Gastrocnemius medialis (tissue), 4 donors: ENCODE results near the gene NOXA1.

ENCODE experiments used
- POLR2A ChIP-seq, 2 donors: fragments of 450-650 bp; IDR thresholded peaks; one replicate each; pipeline ENCODE4 v1.6.1; 2017; ENCODE audit warnings: antibody characterized with exemption in 2 of 2, mild to moderate bottlenecking in 2 of 2, moderate library complexity in 2 of 2
- TF ChIP-seq, protein P1 (sequence below), 5 experiments: fragments of 450-650 bp in 3 of 5; fragments of 200-600 bp in 2 of 5; sonication (generic) in 2 of 5; IDR thresholded peaks in 4 of 5; conservative IDR thresholded peaks in 1 of 5; 1 replicate in 4 of 5; 2 replicates in 1 of 5; pipeline ENCODE4 v1.5.1; 2016 to 2019; ENCODE audit warnings: antibody characterized with exemption in 5 of 5, mild to moderate bottlenecking in 3 of 5, moderate library complexity in 3 of 5

DNA sequence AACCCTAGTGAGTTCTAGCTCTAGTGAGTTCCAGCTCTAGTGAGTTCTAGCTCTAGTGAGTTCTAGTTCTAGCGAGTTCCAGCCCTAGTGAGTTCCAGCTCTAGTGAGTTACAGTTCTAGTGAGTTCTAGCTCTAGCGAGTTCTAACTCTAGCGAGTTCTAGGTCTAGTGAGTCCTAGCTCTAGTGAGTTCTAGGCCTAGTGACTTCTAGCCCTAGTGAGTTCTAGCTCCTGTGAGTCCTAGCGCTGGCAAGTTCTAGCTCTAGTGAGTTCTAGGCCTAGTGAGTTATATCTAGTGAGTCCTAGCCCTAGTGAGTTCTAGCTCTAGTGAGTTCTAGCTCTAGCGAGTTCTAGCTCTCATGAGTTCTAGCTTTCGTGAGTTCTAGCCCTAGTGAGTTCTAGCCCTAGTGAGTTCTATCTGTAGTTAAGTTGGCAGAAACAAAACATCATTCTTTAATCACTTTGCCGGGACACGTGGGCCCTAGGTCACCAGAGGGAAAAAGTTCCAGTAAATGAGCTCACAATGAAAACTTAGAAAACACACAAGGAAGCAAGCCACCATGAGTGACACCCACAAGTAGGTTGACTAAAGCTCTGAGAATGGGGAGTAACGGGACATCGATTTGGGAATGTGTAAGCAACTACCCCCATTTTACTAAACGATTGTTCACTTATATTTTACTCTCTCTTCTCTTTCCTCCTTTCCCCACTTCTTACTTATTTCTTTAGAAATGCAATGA is 47.7 kb upstream of the NOXA1 start:
- TF ChIP-seq, protein P1, sequence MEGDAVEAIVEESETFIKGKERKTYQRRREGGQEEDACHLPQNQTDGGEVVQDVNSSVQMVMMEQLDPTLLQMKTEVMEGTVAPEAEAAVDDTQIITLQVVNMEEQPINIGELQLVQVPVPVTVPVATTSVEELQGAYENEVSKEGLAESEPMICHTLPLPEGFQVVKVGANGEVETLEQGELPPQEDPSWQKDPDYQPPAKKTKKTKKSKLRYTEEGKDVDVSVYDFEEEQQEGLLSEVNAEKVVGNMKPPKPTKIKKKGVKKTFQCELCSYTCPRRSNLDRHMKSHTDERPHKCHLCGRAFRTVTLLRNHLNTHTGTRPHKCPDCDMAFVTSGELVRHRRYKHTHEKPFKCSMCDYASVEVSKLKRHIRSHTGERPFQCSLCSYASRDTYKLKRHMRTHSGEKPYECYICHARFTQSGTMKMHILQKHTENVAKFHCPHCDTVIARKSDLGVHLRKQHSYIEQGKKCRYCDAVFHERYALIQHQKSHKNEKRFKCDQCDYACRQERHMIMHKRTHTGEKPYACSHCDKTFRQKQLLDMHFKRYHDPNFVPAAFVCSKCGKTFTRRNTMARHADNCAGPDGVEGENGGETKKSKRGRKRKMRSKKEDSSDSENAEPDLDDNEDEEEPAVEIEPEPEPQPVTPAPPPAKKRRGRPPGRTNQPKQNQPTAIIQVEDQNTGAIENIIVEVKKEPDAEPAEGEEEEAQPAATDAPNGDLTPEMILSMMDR (IDR thresholded peaks at IDR 0.05 in 4 of 5, conservative IDR thresholded peaks at IDR 0.05 in 1 of 5) = no peak
- TF ChIP-seq POLR2A (IDR thresholded peaks at IDR 0.05) = no peak
